ENCODE data around the gene BCL7C. TPM values are rescaled to one million over a fixed set of nuclear protein-coding genes. Genes with fewer than 3 reads are reported as not detected.

The BCL7C gene
- total and polyA plus RNA-seq, 2 of the 13 experiments (the other 11 are each of a cell fraction or from before 2014, with no cell fraction given): 17.7 to 33.8 TPM

DNA sequence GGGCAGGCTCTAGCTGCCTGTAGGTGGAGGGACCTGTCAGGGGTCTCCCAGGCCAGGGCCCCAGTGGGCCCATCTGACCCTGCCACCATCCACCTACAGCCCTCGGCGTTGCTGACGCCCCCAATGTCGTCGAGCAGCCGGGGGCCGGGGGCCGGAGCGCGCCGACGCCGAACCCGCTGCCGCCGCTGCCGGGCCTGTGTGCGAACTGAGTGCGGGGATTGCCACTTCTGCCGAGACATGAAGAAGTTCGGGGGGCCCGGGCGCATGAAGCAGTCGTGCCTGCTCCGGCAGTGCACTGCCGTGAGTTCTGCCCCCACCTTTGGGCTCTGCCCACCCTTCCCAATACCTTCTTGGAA lies 31.7 kb upstream of the BCL7C start:
- ChIA-PET POLR2A (interaction anchor here (0.6 to 1.0 kb wide), 2 partner anchors 16 to 591 kb away, joined by 3 read pairs; no protein-coding TSS in a partner anchor), CTCF (ENCODE audit: low intra/inter-chr PET ratio, low total read pairs) (no interaction called here)
- ATAC-seq (no peak), FAIRE-seq (no peak), DNase-seq (ENCODE audit: low spot score) (no peak)
- H3K9me3 ChIP-seq (ENCODE audit: low read length): no peaks in the 10 kb centered on the region
- H3K27ac ChIP-seq (ENCODE audit: extremely low read length, insufficient read depth, low read length): no peak overlapping the region
- BruUV-seq (replicated peaks): no TSS peak
- no peak overlapping the region for H2AFZ ChIP-seq (ENCODE audit: low read length)
- intact Hi-C loops (cut with micrococcal nuclease; ENCODE audit: unreplicated experiment): loop anchor here (10.0 kb wide), 1 partner anchor 231 kb away; the partner anchor contains the start of gene SRCAP
- no peak overlapping the region for H3K9ac ChIP-seq (ENCODE audit: insufficient read depth, low read depth, low read length)
- no peaks in the 10 kb centered on the region; a peak in 1 of 5 replicates for H3K27me3 ChIP-seq (ENCODE audit: control insufficient read depth in 1 of 2, insufficient read depth in 2 of 2, low read length in 2 of 2)
- H3K4me3 ChIP-seq (replicated peaks in 1 of 3; ENCODE audit: insufficient read depth in 1 of 3, low read depth in 2 of 3, low read length in 3 of 3): no peak overlapping the region
- H3K4me1 ChIP-seq (ENCODE audit: insufficient read depth, low read length): peaks cover 19% of the 10 kb centered on the region
- no peaks in the 10 kb centered on the region for H3K79me2 ChIP-seq (ENCODE audit: insufficient read depth, low read length)
- TF ChIP-seq TOE1 (CRISPR knock-in tag; IDR thresholded peaks at IDR 0.05) (no peak), AGO1 (IDR thresholded peaks at IDR 0.05; ENCODE audit: low read depth, low read length, poor library complexity, severe bottlenecking) (no peak), RBFOX2 (IDR thresholded peaks at IDR 0.05; ENCODE audit: low read depth, low read length) (peak; percentile 58), AGO2 (optimal IDR thresholded peaks at IDR 0.05; ENCODE audit: low read depth, low read length) (peak; percentile 57), ZSCAN21 (CRISPR knock-in tag; IDR thresholded peaks at IDR 0.05; ENCODE audit: borderline replicate concordance) (no peak), ZNF598 (CRISPR knock-in tag; IDR thresholded peaks at IDR 0.05; ENCODE audit: borderline replicate concordance) (no peak)
- H3K36me3 ChIP-seq (replicated peaks in 1 of 2; ENCODE audit: control insufficient read depth in 1 of 2, insufficient read depth in 2 of 2, low read length in 2 of 2): peaks cover 7 to 12% of the 10 kb centered on the region in 2 experiments; a peak in 4 of 5 replicates
- H3K4me2 ChIP-seq (ENCODE audit: low read depth, low read length): no peak overlapping the region
- in situ Hi-C loops (cut with HindIII; ENCODE audit: extremely low pct_ligation_motif_present, low pct_unique_long_range_greater_than_20kb): no loop called here
- H4K20me1 ChIP-seq (ENCODE audit: insufficient read depth, low read length): no peaks in the 10 kb centered on the region; the same call in 1 of the 2 replicates
- WGBS (ENCODE audit: low lambda C conversion rate): 98% methylated on average over 23 of the region's 26 CpGs

DNA sequence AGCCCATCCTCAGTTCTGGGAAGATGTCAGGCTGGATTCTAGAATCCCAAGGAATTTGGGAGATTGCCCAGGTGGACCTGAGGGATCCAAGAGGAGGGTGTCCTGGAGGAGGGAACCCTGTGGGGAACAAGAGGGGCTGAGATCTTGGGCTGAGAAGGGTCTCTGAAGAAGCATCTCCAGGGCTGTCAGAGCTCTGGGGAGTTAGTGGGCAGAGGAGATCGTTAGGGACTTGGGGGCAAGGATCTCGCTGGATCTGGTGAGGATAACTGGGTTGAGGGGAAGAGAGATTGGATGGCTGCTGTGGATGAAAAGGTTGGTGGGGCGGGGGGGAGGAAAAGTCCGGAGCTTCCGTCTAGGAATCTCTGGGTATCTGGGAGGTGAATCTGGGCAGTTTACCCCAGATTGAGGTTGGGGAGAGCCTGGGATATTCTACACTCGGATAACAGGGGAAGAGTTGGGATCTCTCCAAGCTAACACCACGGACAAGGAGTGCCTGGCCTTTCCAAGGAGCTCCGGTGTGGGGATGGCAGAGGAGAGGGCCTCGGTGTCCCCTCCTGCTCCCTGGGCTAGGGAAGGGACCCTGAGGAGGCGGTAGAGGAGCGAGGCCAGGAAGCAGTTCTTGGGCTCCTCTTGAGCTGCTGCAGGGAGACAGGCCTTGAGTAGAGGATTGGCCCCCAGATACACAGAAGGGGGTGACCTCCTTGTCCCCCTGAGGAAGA lies 31.2 kb upstream of the BCL7C start:
- no peak for ATAC-seq
- peak overlapping the region; percentile 67; the same call in 1 of the 2 replicates for H3K9ac ChIP-seq (ENCODE audit: insufficient read depth, low read depth, low read length)
- BruUV-seq (replicated peaks): no TSS peak
- TF ChIP-seq NKX3-1 (CRISPR knock-in tag; IDR thresholded peaks at IDR 0.05): no peak
- TF ChIP-seq, protein P1, sequence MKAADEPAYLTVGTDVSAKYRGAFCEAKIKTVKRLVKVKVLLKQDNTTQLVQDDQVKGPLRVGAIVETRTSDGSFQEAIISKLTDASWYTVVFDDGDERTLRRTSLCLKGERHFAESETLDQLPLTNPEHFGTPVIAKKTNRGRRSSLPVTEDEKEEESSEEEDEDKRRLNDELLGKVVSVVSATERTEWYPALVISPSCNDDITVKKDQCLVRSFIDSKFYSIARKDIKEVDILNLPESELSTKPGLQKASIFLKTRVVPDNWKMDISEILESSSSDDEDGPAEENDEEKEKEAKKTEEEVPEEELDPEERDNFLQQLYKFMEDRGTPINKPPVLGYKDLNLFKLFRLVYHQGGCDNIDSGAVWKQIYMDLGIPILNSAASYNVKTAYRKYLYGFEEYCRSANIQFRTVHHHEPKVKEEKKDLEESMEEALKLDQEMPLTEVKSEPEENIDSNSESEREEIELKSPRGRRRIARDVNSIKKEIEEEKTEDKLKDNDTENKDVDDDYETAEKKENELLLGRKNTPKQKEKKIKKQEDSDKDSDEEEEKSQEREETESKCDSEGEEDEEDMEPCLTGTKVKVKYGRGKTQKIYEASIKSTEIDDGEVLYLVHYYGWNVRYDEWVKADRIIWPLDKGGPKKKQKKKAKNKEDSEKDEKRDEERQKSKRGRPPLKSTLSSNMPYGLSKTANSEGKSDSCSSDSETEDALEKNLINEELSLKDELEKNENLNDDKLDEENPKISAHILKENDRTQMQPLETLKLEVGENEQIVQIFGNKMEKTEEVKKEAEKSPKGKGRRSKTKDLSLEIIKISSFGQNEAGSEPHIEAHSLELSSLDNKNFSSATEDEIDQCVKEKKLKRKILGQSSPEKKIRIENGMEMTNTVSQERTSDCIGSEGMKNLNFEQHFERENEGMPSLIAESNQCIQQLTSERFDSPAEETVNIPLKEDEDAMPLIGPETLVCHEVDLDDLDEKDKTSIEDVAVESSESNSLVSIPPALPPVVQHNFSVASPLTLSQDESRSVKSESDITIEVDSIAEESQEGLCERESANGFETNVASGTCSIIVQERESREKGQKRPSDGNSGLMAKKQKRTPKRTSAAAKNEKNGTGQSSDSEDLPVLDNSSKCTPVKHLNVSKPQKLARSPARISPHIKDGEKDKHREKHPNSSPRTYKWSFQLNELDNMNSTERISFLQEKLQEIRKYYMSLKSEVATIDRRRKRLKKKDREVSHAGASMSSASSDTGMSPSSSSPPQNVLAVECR (CRISPR knock-in tag; IDR thresholded peaks at IDR 0.05; ENCODE audit: borderline replicate concordance): 0 out of 2 replicates have a peak, but pooled peaks have one; percentile 1
- no peak for TF ChIP-seq ZNF879 (CRISPR knock-in tag; IDR thresholded peaks at IDR 0.05)

More for the DNA sequence above, 31.2 kb upstream of the BCL7C start:
- Histone ChIP-seq H3K79me2 (ENCODE audit: insufficient read depth, low read length) (no peaks in the 10 kb centered on the region), H3K36me3 (replicated peaks in 1 of 2; ENCODE audit: control insufficient read depth in 1 of 2, insufficient read depth in 2 of 2, low read length in 2 of 2) (peaks cover 2 to 9% of the 10 kb centered on the region in 2 experiments; a peak in 2 of 5 replicates), H3K9me3 (ENCODE audit: low read length) (no peaks in the 10 kb centered on the region), H4K20me1 (ENCODE audit: insufficient read depth, low read length) (no peaks in the 10 kb centered on the region; the same call in 1 of the 2 replicates), H3K27me3 (ENCODE audit: control insufficient read depth in 1 of 2, insufficient read depth in 2 of 2, low read length in 2 of 2) (no peaks in the 10 kb centered on the region; a peak in 1 of 5 replicates), H2AFZ (ENCODE audit: low read length) (no peak overlapping the region), H3K4me3 (replicated peaks in 1 of 3; ENCODE audit: insufficient read depth in 1 of 3, low read depth in 2 of 3, low read length in 3 of 3) (peak overlapping the region; percentile 65 to 75 (median 68); a peak in 4 of 6 replicates), H3K4me2 (ENCODE audit: low read depth, low read length) (peak overlapping the region; percentile 63), H3K4me1 (ENCODE audit: insufficient read depth, low read length) (peaks cover 19% of the 10 kb centered on the region), H3K27ac (ENCODE audit: extremely low read length, insufficient read depth, low read length) (no peak overlapping the region)
- POLR2A ChIA-PET: interaction anchor here (0.6 to 1.5 kb wide), 4 partner anchors 17 to 590 kb away, joined by 3 to 6 read pairs (median 4); partner anchors contain the start of gene ORAI3
- in situ Hi-C loops (cut with HindIII; ENCODE audit: extremely low pct_ligation_motif_present, low pct_unique_long_range_greater_than_20kb): loop anchor here (5.0 kb wide), 1 partner anchor 83 kb away; no protein-coding TSS in a partner anchor
- no peak for DNase-seq (ENCODE audit: low spot score)
- FAIRE-seq: no peak
- intact Hi-C loops (cut with micrococcal nuclease; ENCODE audit: unreplicated experiment): loop anchor here (10.0 kb wide), 1 partner anchor 230 kb away; the partner anchor contains the start of gene SRCAP
- WGBS (ENCODE audit: low lambda C conversion rate): 89% methylated on average over 11 of the region's 11 CpGs
- CTCF ChIA-PET (ENCODE audit: low intra/inter-chr PET ratio, low total read pairs): no interaction called here

Data from HepG2 (cell line).